NOMO-1 (cell line): ENCODE measurements around the gene DHRSX.
"Not testable (repeated sequence)": the region's sequence is repeated elsewhere in the genome, so short reads cannot be mapped to it uniquely, and the experiment has no call there.

Experiments
- DNase-seq, 2 experiments: peaks; one replicate each; lab custom pipeline; 2025; ENCODE audit not compliant: unreplicated experiment in 2 of 2; lab: John Stamatoyannopoulos, UW

Gene DHRSX

GRCh38 chrX:2479420-2479780 is 21.4 kb downstream of the DHRSX start:
- no peak for DNase-seq

DNA sequence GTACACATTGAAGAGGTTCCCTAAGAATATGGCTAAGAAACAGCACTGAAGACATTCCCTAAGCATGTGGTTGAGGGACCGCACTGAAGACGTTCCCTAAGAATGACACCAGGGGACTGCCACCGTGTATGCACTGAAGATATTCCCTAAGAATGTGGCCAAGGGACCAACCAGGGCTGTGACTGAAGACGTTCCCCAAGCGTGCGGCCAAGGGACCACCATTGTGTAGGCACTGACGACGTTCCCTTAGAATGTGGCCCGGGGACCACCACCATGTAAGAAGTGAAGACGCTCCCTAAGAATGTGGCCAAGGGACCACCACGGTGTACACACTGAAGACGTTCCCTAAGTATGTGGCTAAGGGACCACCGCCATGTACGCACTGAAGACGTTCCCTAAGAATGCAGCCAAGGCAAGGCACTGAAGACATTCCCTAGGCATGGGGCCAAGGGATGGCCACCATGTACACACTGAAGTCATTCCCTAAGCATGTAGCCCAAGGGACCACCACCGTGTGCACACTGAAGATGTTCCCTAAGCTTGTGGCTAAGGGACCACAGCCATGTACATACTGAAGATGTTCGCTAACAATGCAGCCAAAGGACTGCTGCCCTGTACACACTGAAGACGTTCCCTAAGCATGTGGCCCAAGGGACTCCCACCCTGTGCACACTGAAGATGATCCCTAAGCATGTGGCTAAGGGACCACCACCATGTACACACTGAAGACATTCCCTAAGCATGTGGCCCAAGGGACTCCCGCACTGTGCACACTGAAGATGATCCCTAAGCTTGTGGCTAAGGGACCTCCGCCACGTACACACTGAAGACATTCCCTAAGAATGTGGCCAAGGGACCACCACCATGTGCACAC is 22.0 kb downstream of the DHRSX start:
- no peak for DNase-seq

- not testable (repeated sequence) for DNase-seq
Measured at GRCh38 chrX:2477313-2477712, 23.5 kb downstream of the DHRSX start.

DNA sequence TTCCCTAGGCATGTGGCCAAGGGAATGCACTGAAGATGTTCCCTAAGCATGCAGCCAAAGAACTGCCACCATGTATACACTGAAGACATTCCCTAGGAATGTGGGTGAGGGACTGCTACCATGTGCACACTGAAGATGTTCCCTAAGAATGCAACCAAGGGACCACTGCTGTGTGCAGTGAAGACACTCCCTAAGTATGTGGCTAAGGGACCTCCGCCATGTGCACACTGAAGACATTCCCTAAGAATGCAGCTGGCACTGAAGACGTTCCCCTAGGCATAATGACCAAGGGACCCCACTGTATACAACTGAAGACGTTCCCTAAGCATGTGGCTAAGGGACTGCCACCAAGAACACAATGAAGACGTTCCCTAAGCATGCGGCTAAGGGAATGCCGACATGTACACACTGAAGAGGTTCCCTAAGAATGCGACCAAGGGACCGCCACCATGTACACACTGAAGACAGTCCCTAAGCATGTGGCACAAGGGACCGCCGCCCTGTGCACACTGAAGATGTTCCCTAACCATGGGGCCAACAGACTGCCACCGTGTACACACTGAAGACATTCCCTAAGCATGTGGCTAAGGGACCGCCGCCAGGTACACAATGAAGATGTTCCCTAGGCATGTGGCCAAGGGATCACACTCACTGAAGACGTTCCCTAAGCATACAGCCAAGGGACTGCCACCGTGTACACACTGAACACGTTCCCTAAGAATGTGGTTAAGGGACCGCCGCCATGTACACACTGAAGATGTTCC is 25.6 kb downstream of the DHRSX start:
- no peak for DNase-seq

DNA sequence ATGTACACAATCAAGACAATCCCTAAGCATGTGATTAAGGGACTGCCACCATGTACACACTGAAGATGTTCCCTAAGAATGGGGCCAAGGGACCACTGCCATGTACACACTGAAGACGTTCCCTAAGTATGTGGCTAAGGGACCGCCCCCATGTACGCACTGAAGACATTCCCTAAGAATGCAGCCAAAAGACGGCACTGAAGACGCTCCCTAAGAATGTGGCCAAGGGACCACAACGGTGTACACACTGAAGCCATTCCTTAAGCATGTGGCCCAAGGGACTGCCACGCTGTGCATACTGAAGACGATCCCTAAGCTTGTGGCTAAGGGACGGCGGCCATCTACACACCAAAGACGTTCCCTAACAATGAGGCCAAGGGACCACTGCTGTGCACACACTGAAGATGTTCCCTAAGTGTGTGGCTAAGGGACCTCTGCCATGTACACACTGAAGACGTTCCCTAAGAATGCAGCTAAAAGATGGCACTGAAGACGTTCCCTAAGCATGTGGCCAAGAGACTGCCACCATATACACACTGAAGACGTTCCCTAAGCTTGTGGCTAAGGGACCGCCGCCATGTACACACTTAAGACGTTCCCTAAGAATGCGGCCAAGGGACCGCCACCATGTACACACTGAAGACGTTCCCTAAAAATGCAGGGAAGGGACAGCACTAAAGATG is 26.4 kb downstream of the DHRSX start:
- no peak for DNase-seq

- not testable (repeated sequence) for DNase-seq
Measured at GRCh38 chrX:2473064-2473463, 27.7 kb downstream of the DHRSX start.

- no peak for DNase-seq
Measured at GRCh38 chrX:2471641-2472040, 29.1 kb downstream of the DHRSX start.

- DNase-seq = not testable (repeated sequence)
Measured at GRCh38 chrX:2471126-2471525, 29.6 kb downstream of the DHRSX start.

- not testable (repeated sequence) for DNase-seq
Measured at GRCh38 chrX:2469852-2470251, 30.9 kb downstream of the DHRSX start.

DNA sequence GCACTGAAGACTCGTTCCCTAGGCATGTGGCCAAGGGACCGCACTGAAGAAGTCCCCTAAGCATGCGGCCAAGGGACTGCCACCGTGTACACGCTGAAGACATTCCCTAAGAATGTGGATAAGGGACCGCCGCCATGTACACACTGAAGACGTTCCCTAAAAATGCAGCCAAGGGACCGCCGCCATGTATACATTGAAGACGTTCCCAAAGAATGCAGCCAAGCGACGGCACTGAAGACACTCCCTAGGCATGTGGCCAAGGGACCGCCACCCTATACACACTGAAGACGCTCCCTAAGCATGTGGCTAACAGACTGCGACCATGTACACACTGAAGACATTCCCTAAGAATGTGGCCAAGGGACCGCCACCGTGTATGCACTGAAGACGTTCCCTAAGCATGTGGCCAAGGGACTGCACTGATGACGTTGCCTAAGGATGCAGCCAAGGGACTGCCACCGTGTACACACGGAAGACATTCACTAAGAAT is 31.5 kb downstream of the DHRSX start:
- DNase-seq = no peak

GRCh38 chrX:2468261-2469195 is 32.2 kb downstream of the DHRSX start:
- DNase-seq = no peak

GRCh38 chrX:2466876-2467656 is 33.7 kb downstream of the DHRSX start:
- no peak for DNase-seq

- DNase-seq = no peak
Measured at GRCh38 chrX:2464677-2465166, 36.1 kb downstream of the DHRSX start.

DNA sequence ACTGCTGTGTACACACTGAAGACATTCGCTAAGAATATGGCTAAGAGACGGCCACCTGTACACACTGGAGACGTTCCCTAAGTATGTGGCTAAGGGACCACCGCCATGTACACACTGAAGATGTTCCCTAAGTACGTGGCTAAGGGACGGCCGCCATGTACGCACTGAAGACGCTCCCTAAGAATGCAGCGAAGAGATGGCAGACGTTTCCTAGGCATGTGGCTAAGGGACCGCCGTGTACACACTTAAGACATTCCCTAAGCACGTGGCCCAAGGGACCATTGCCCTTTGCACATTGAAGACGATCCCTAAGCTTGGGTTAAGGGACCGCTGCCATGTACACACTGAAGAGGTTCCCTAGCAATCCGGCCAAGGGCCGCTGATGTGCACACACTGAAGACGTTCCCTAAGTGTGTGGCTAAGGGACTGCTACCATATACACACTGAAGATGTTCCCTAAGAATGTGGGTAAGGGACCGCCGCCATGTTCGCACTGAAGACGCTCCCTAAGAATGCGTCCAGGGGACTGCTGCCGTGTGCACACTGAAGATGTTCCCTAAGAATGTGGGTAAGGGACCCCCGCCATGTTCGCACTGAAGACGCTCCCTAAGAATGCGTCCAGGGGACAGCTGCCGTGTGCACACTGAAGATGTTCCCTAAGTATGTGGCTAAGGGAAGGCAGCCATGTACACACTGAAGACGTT is 36.7 kb downstream of the DHRSX start:
- DNase-seq = no peak

GRCh38 chrX:2463481-2463880 is 37.3 kb downstream of the DHRSX start:
- DNase-seq = not testable (repeated sequence)

- DNase-seq = no peak
Measured at GRCh38 chrX:2462780-2463179, 38.0 kb downstream of the DHRSX start.

GRCh38 chrX:2462074-2462473 is 38.7 kb downstream of the DHRSX start:
- DNase-seq = no peak

GRCh38 chrX:2461711-2462016 is 39.1 kb downstream of the DHRSX start:
- DNase-seq = no peak
